Measurements from ENCODE around the gene ICOSLG.
"Not testable (repeated sequence)": the region's sequence is repeated elsewhere in the genome, so short reads cannot be mapped to it uniquely, and the experiment has no call there.

ICOSLG gene

GRCh38 chr21:44181506-44181905 lies 59.2 kb downstream of the ICOSLG start:
- DNase-seq (ENCODE audit: low read depth in 3 of 3): not testable (repeated sequence)

GRCh38 chr21:44176127-44176526 lies 64.6 kb downstream of the ICOSLG start:
- DNase-seq (ENCODE audit: low read depth in 3 of 3): not testable (repeated sequence)

- not testable (repeated sequence) for DNase-seq (ENCODE audit: low read depth in 3 of 3)
Observed at GRCh38 chr21:44175189-44175588, 65.6 kb downstream of the ICOSLG start.

Measured in stimulated activated CD4-positive, alpha-beta T cell treated with anti-CD3 and anti-CD28 coated beads, TNF-alpha, amount 100 ng/mL, for 48 hours (primary cell).